Measurements from ENCODE around the gene XAB2.

DNA sequence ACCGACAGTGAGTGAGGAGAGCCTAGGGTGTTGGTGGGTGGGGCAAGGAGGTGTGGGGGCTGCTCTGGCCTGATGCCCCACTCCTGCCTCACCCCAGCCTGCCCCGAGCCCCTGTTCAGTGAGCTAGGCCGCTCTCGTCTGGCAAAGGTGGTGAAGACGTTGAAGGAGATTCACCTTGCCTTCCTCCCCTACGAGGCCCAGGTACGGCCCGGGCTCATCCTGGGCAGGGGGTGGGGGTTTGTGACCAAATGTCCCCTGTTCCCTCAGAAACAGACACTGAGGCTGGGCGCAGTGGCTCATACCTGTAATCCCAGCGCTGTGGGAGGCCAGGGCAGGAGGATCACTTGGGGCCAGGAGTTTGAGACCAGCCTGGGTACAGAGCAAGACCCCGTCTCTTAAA, 11.5 kb upstream of the XAB2 start:
- TF ChIP-seq EP300 (IDR thresholded peaks at IDR 0.05; ENCODE audit: low read depth) (no peak), POLR2A (IDR thresholded peaks at IDR 0.05) (no peak), POLR2AphosphoS5 (IDR thresholded peaks at IDR 0.05) (no peak)
- TF ChIP-seq, protein P1, sequence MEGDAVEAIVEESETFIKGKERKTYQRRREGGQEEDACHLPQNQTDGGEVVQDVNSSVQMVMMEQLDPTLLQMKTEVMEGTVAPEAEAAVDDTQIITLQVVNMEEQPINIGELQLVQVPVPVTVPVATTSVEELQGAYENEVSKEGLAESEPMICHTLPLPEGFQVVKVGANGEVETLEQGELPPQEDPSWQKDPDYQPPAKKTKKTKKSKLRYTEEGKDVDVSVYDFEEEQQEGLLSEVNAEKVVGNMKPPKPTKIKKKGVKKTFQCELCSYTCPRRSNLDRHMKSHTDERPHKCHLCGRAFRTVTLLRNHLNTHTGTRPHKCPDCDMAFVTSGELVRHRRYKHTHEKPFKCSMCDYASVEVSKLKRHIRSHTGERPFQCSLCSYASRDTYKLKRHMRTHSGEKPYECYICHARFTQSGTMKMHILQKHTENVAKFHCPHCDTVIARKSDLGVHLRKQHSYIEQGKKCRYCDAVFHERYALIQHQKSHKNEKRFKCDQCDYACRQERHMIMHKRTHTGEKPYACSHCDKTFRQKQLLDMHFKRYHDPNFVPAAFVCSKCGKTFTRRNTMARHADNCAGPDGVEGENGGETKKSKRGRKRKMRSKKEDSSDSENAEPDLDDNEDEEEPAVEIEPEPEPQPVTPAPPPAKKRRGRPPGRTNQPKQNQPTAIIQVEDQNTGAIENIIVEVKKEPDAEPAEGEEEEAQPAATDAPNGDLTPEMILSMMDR (IDR thresholded peaks at IDR 0.05) = no peak

Measured in transverse colon (tissue), 4 donors.